ENCODE measurements around the gene WWOX. TPM values are rescaled to one million over a fixed set of nuclear protein-coding genes. Genes with fewer than 3 reads are reported as not detected.

Gene WWOX
- total RNA-seq, 1 experiment from 2014 or later, result 35.6 TPM

GRCh38 chr16:78684030-78684611 is 584.7 kb downstream of the WWOX start:
- H3K36me3 ChIP-seq (ENCODE audit: low read depth), result no peaks in the 10 kb centered on the region
- ChIA-PET POLR2A (ENCODE audit: unreplicated experiment) (interaction anchor here (0.6 kb wide), 1 partner anchor 465 kb away, joined by 3 read pairs; no protein-coding TSS in a partner anchor), CTCF (no interaction called here)
- no peak overlapping the region for H2AFZ ChIP-seq
- no peaks in the 10 kb centered on the region for H4K20me1 ChIP-seq (ENCODE audit: insufficient read depth)
- no peaks in the 10 kb centered on the region for H3K9me3 ChIP-seq (ENCODE audit: insufficient read depth, low read depth)
- no peak overlapping the region for H3K4me3 ChIP-seq
- no peaks in the 10 kb centered on the region for H3K79me2 ChIP-seq (ENCODE audit: low read depth)
- BruUV-seq (replicated peaks), result no TSS peak
- H3K4me1 ChIP-seq (replicated peaks; ENCODE audit: insufficient read depth), result no peaks in the 10 kb centered on the region; the same call in 1 of the 2 replicates
- H3K9me2 ChIP-seq (ENCODE audit: insufficient read depth), result no peaks in the 10 kb centered on the region
- peak overlapping the region; percentile 32; the same call in 1 of the 2 replicates for H3K27ac ChIP-seq
- intact Hi-C loops (cut with micrococcal nuclease; ENCODE audit: unreplicated experiment), result loop anchor here (1.0 kb wide), 1 partner anchor 303 kb away; no protein-coding TSS in a partner anchor
- H3K4me2 ChIP-seq, result 0 out of 2 replicates have a peak overlapping the region, but pooled peaks have one; percentile 26
- no peaks in the 10 kb centered on the region; the same call in 1 of the 2 replicates for H3F3A ChIP-seq (ENCODE audit: insufficient read depth, low read depth)
- no peak for TF ChIP-seq EZH2 (IDR thresholded peaks at IDR 0.05; ENCODE audit: low read depth)
- TF ChIP-seq, protein P1, sequence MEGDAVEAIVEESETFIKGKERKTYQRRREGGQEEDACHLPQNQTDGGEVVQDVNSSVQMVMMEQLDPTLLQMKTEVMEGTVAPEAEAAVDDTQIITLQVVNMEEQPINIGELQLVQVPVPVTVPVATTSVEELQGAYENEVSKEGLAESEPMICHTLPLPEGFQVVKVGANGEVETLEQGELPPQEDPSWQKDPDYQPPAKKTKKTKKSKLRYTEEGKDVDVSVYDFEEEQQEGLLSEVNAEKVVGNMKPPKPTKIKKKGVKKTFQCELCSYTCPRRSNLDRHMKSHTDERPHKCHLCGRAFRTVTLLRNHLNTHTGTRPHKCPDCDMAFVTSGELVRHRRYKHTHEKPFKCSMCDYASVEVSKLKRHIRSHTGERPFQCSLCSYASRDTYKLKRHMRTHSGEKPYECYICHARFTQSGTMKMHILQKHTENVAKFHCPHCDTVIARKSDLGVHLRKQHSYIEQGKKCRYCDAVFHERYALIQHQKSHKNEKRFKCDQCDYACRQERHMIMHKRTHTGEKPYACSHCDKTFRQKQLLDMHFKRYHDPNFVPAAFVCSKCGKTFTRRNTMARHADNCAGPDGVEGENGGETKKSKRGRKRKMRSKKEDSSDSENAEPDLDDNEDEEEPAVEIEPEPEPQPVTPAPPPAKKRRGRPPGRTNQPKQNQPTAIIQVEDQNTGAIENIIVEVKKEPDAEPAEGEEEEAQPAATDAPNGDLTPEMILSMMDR (conservative IDR thresholded peaks at IDR 0.05), result no peak
- DNase-seq, result peak; percentile 69 to 70
- H3K27me3 ChIP-seq (ENCODE audit: insufficient read depth, low read depth), result no peaks in the 10 kb centered on the region

GRCh38 chr16:78684655-78685375 is 585.4 kb downstream of the WWOX start:
- POLR2A ChIA-PET (ENCODE audit: unreplicated experiment), result interaction anchor here (0.6 kb wide), 1 partner anchor 465 kb away, joined by 3 read pairs; no protein-coding TSS in a partner anchor
- Histone ChIP-seq H3K27ac (peak overlapping the region; percentile 32; the same call in 1 of the 2 replicates), H3K9me2 (ENCODE audit: insufficient read depth) (no peaks in the 10 kb centered on the region), H3K4me2 (0 out of 2 replicates have a peak overlapping the region, but pooled peaks have one; percentile 26), H3F3A (ENCODE audit: insufficient read depth, low read depth) (no peaks in the 10 kb centered on the region; the same call in 1 of the 2 replicates), H3K9me3 (ENCODE audit: insufficient read depth, low read depth) (no peaks in the 10 kb centered on the region), H3K27me3 (ENCODE audit: insufficient read depth, low read depth) (no peaks in the 10 kb centered on the region), H4K20me1 (ENCODE audit: insufficient read depth) (no peaks in the 10 kb centered on the region), H3K4me3 (no peak overlapping the region), H3K36me3 (ENCODE audit: low read depth) (no peaks in the 10 kb centered on the region), H3K79me2 (ENCODE audit: low read depth) (no peaks in the 10 kb centered on the region), H3K4me1 (replicated peaks; ENCODE audit: insufficient read depth) (no peaks in the 10 kb centered on the region; the same call in 1 of the 2 replicates), H2AFZ (no peak overlapping the region)
- intact Hi-C loops (cut with micrococcal nuclease; ENCODE audit: unreplicated experiment), result loop anchor here (1.0 kb wide), 1 partner anchor 302 kb away; no protein-coding TSS in a partner anchor
- no peak for DNase-seq
- BruUV-seq (replicated peaks), result no TSS peak
- TF ChIP-seq, protein P1 (conservative IDR thresholded peaks at IDR 0.05), result no peak
- TF ChIP-seq EZH2 (IDR thresholded peaks at IDR 0.05; ENCODE audit: low read depth), result no peak
- CTCF ChIA-PET, result no interaction called here

DNA sequence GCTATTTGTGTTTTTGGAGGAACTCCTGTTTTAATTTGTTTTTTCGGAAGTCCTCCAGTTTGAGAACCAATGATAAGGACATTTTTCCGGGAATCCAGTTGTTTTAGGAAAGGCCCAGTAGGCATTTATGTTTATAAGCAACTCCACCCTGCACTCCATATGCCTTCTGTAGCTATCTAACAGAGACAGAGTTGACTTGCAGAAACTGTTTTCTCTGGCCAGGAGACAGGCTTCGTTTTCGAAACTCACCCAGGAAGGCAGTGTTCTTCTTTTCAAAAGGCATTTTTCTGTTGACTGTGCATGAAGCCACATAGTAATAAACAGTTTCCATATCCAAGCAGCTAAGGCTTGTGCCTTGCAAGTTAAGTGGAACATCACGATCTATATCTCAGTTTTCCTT is 587.1 kb downstream of the WWOX start:
- H3K27me3 ChIP-seq (ENCODE audit: insufficient read depth, low read depth), result no peaks in the 10 kb centered on the region

More for the DNA sequence above, 587.1 kb downstream of the WWOX start:
- Histone ChIP-seq H3F3A (ENCODE audit: insufficient read depth, low read depth) (no peaks in the 10 kb centered on the region; the same call in 1 of the 2 replicates), H3K4me1 (replicated peaks; ENCODE audit: insufficient read depth) (no peaks in the 10 kb centered on the region; the same call in 1 of the 2 replicates), H3K9me3 (ENCODE audit: insufficient read depth, low read depth) (no peaks in the 10 kb centered on the region), H3K9me2 (ENCODE audit: insufficient read depth) (no peaks in the 10 kb centered on the region), H3K4me3 (no peak overlapping the region), H3K4me2 (no peak overlapping the region), H2AFZ (no peak overlapping the region), H3K27ac (no peak overlapping the region), H4K20me1 (ENCODE audit: insufficient read depth) (no peaks in the 10 kb centered on the region), H3K79me2 (ENCODE audit: low read depth) (no peaks in the 10 kb centered on the region), H3K36me3 (ENCODE audit: low read depth) (no peaks in the 10 kb centered on the region)
- TF ChIP-seq, protein P1 (conservative IDR thresholded peaks at IDR 0.05), result no peak
- no peak for TF ChIP-seq EZH2 (IDR thresholded peaks at IDR 0.05; ENCODE audit: low read depth)
- no peak for DNase-seq
- POLR2A ChIA-PET (ENCODE audit: unreplicated experiment), result no interaction called here
- CTCF ChIA-PET, result no interaction called here
- no TSS peak for BruUV-seq (replicated peaks)
- intact Hi-C loops (cut with micrococcal nuclease; ENCODE audit: unreplicated experiment), result no loop called here

Measured in PC-9 (cell line).